HEK293T (cell line): ENCODE results near the gene PCED1B.

Experiments
- CTCF ChIA-PET: fragments of 350-600 bp; formaldehyde crosslinking; extraction: SDS; loops from one replicate; lab custom pipeline; 2021; ENCODE audit warnings: antibody characterized with exemption, inconsistent platforms; lab: Yijun Ruan, JAX
- POLR2A ChIA-PET: fragments of 350-600 bp; formaldehyde crosslinking; extraction: SDS; loops from one replicate; lab custom pipeline; 2020; ENCODE audit warnings: antibody characterized with exemption, inconsistent platforms; lab: Yijun Ruan, JAX
- DNase-seq: peaks from one replicate; pipeline ENCODE4 v3.0.0; 2012; ENCODE audit warnings: mixed read lengths; ENCODE audit errors: extremely low spot score
- ARNT ChIP-seq: fragments of 450-650 bp; IDR thresholded peaks from 2 replicates; pipeline ENCODE4 v1.6.1; 2017; ENCODE audit warnings: mild to moderate bottlenecking
- BHLHE40 ChIP-seq: fragments of 450-650 bp; IDR thresholded peaks from 2 replicates; pipeline ENCODE4 v1.6.1; 2016; ENCODE audit warnings: mild to moderate bottlenecking, moderate library complexity, borderline replicate concordance
- CTBP1 ChIP-seq: fragments of 450-650 bp; IDR thresholded peaks from 2 replicates; pipeline ENCODE4 v1.6.1; 2016; ENCODE audit warnings: borderline replicate concordance
- ELF4 ChIP-seq: fragments of 450-650 bp; IDR thresholded peaks from 2 replicates; pipeline ENCODE4 v1.6.1; 2017; ENCODE audit warnings: antibody characterized with exemption
- FOXA1 ChIP-seq: fragments of 450-650 bp; IDR thresholded peaks from 2 replicates; pipeline ENCODE4 v1.6.1; 2016; ENCODE audit warnings: mild to moderate bottlenecking
- FOXK2 ChIP-seq: fragments of 450-650 bp; IDR thresholded peaks from 2 replicates; pipeline ENCODE4 v1.6.1; 2016; ENCODE audit warnings: mild to moderate bottlenecking
- FOXM1 ChIP-seq: fragments of 450-650 bp; IDR thresholded peaks from 2 replicates; pipeline ENCODE4 v1.6.1; 2017; ENCODE audit warnings: mild to moderate bottlenecking, borderline replicate concordance
- HDGF ChIP-seq: fragments of 450-650 bp; IDR thresholded peaks from 2 replicates; pipeline ENCODE4 v1.6.1; 2017; ENCODE audit warnings: antibody characterized with exemption, borderline replicate concordance
- L3MBTL2 ChIP-seq: fragments of 450-650 bp; conservative IDR thresholded peaks from 2 replicates; pipeline ENCODE4 v1.6.1; 2016; ENCODE audit warnings: mild to moderate bottlenecking
- LEF1 ChIP-seq: fragments of 450-650 bp; IDR thresholded peaks from 2 replicates; pipeline ENCODE4 v1.6.1; 2017; ENCODE audit warnings: mild to moderate bottlenecking, borderline replicate concordance
- NFRKB ChIP-seq: fragments of 450-650 bp; IDR thresholded peaks from 2 replicates; pipeline ENCODE4 v1.6.1; 2016; ENCODE audit warnings: mild to moderate bottlenecking, moderate library complexity
- PKNOX1 ChIP-seq: fragments of 450-650 bp; IDR thresholded peaks from 2 replicates; pipeline ENCODE4 v1.6.1; 2016
- SP1 ChIP-seq: fragments of 450-650 bp; IDR thresholded peaks from 2 replicates; pipeline ENCODE4 v1.6.1; 2017
- SUZ12 ChIP-seq: fragments of 450-650 bp; IDR thresholded peaks from 2 replicates; pipeline ENCODE4 v1.6.1; 2016; ENCODE audit warnings: mild to moderate bottlenecking
- TARDBP ChIP-seq: fragments of 450-650 bp; IDR thresholded peaks from 2 replicates; pipeline ENCODE4 v1.6.1; 2016
- ZNF384 ChIP-seq: fragments of 450-650 bp; IDR thresholded peaks from 2 replicates; pipeline ENCODE4 v1.6.1; 2016

PCED1B gene

DNA sequence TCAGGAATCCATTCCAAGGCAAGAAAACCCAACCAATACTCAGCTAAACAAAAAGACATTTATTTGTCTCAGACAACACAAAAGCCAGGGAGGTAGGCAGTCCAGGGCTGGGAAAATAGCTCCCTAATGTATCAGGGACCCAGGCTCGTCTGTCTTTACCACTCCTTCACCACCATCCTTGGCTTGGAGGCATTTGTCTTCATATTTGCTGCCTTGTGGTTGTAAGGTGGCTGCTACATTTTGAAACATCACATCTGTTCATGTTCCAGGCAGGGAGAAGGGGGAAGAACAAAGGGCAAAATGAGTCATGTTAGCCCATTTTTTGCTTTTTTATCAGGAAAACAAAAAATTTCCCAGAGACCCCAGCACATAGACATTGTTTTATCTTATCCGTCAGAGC is 44.8 kb upstream of the PCED1B start:
- CTCF ChIA-PET: interaction anchor here (0.6 kb wide), 1 partner anchor 8 kb away, joined by 8 read pairs; no protein-coding TSS in a partner anchor
- POLR2A ChIA-PET: no interaction called here
- DNase-seq: no peak
- no peak for TF ChIP-seq LEF1
- TF ChIP-seq FOXM1: no peak
- TF ChIP-seq FOXA1: no peak
- no peak for TF ChIP-seq L3MBTL2
- TF ChIP-seq SP1: no peak
- no peak for TF ChIP-seq NFRKB
- TF ChIP-seq PKNOX1: no peak
- no peak for TF ChIP-seq FOXK2

- POLR2A ChIA-PET: no interaction called here
- CTCF ChIA-PET: no interaction called here
- DNase-seq: no peak
- no peak for TF ChIP-seq SP1
- TF ChIP-seq HDGF: no peak
- TF ChIP-seq ELF4: no peak
- peak; percentile 34 for TF ChIP-seq PKNOX1
- no peak for TF ChIP-seq ZNF384
Measured at GRCh38 chr12:47035484-47035883, 43.9 kb upstream of the PCED1B start.

DNA sequence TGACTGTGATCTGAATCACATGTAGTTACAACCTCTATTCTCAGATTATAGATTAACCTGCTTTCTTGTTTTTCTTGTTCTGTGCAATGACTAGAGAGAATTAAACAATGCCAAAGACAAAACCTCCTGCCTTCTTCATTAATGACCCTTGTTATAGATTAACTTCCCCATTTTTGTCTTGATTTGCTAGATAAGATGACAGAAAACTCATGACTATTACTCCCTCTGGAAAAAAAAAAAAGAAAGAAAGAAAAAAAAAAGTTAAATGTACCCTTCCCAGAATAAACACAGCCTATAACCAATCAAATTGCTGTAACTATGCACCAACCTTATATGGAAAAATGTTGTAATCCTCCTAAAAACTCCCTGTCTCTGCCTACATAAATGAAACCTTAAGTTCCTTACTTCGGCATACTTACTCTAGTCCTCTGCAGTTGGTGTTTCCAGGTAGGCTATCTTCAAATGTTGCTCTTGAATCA is 41.1 kb upstream of the PCED1B start:
- TF ChIP-seq FOXM1: no peak
- TF ChIP-seq SUZ12: no peak
- no peak for TF ChIP-seq ELF4
- TF ChIP-seq NFRKB: no peak
- no peak for TF ChIP-seq CTBP1
- TF ChIP-seq BHLHE40: no peak
- no peak for TF ChIP-seq FOXK2
- TF ChIP-seq SP1: no peak
- no peak for TF ChIP-seq FOXA1
- no peak for TF ChIP-seq LEF1
- no peak for TF ChIP-seq HDGF
- no peak for TF ChIP-seq PKNOX1
- no peak for TF ChIP-seq ARNT
- no peak for TF ChIP-seq ZNF384
- no peak for TF ChIP-seq TARDBP
- no peak for TF ChIP-seq L3MBTL2
- DNase-seq: no peak
- ChIA-PET POLR2A (no interaction called here), CTCF (no interaction called here)

GRCh38 chr12:47039079-47039478 is 40.3 kb upstream of the PCED1B start:
- TF ChIP-seq CTBP1 (no peak), ARNT (no peak), BHLHE40 (no peak), SUZ12 (no peak), LEF1 (no peak), HDGF (no peak), FOXK2 (no peak), PKNOX1 (no peak), L3MBTL2 (no peak), ZNF384 (no peak), FOXM1 (no peak), ELF4 (no peak), FOXA1 (no peak), SP1 (no peak), TARDBP (no peak)
- ChIA-PET CTCF (no interaction called here), POLR2A (no interaction called here)
- DNase-seq: no peak

- DNase-seq: no peak
- TF ChIP-seq HDGF (no peak), BHLHE40 (no peak), SP1 (no peak), SUZ12 (no peak), L3MBTL2 (no peak), PKNOX1 (no peak), FOXA1 (no peak), FOXM1 (no peak), ARNT (no peak), ELF4 (no peak), CTBP1 (no peak), NFRKB (no peak), TARDBP (no peak), FOXK2 (no peak), LEF1 (no peak), ZNF384 (no peak)
- POLR2A ChIA-PET: no interaction called here
- CTCF ChIA-PET: no interaction called here
Measured at GRCh38 chr12:47039756-47040155, 39.7 kb upstream of the PCED1B start.
